ENCODE results near the gene PHLDA3.

DNA sequence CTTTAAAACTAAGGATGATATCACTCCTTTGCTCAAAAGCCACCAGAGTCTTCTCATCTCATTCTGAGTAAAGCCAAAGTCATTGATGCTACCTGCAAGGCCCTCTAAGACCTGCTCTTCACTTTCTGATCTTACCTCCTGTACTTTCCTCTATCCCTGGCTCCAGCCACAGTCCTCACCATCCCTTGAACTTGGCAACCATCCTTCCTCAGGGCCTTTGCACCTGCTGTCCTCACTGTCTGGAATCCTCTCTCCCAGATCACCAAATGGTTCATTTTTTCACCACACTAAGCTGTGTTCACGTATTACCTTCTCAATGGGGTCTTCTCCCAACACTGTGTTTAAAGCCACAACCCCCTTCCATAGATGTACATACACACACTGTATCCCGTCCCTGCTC is 4.3 kb upstream of the PHLDA3 start:
- TF ChIP-seq, protein P1, sequence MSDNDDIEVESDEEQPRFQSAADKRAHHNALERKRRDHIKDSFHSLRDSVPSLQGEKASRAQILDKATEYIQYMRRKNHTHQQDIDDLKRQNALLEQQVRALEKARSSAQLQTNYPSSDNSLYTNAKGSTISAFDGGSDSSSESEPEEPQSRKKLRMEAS (IDR thresholded peaks at IDR 0.05; ENCODE audit: insufficient read depth, insufficient read length) = no peak
- TF ChIP-seq, protein P2, sequence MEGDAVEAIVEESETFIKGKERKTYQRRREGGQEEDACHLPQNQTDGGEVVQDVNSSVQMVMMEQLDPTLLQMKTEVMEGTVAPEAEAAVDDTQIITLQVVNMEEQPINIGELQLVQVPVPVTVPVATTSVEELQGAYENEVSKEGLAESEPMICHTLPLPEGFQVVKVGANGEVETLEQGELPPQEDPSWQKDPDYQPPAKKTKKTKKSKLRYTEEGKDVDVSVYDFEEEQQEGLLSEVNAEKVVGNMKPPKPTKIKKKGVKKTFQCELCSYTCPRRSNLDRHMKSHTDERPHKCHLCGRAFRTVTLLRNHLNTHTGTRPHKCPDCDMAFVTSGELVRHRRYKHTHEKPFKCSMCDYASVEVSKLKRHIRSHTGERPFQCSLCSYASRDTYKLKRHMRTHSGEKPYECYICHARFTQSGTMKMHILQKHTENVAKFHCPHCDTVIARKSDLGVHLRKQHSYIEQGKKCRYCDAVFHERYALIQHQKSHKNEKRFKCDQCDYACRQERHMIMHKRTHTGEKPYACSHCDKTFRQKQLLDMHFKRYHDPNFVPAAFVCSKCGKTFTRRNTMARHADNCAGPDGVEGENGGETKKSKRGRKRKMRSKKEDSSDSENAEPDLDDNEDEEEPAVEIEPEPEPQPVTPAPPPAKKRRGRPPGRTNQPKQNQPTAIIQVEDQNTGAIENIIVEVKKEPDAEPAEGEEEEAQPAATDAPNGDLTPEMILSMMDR (IDR thresholded peaks at IDR 0.05; ENCODE audit: extremely low read depth in 1 of 2, insufficient read depth in 1 of 2, low read depth in 1 of 2, low read length in 2 of 2) = no peak
- TF ChIP-seq POLR2A (IDR thresholded peaks at IDR 0.05; ENCODE audit: low read depth, low read length) (no peak), EZH2 (IDR thresholded peaks at IDR 0.05; ENCODE audit: borderline replicate concordance, low read depth, low read length, severe bottlenecking) (no peak), POLR2AphosphoS5 (IDR thresholded peaks at IDR 0.05; ENCODE audit: insufficient read depth, low read depth, low read length) (no peak), FOS (IDR thresholded peaks at IDR 0.05; ENCODE audit: borderline replicate concordance, insufficient read depth, low read length) (no peak)
